D721Med (cell line): ENCODE data around the gene NEK7.

Source experiments
- DNase-seq: peaks from one replicate; pipeline ENCODE4 v3.0.0; 2011; ENCODE audit warnings: low spot score; ENCODE audit not compliant: insufficient read length
- FAIRE-seq: peaks from 2 replicates; lab custom pipeline; 2011; peaks lifted over from hg19 to GRCh38; lab: Jason Lieb, UNC
- TF ChIP-seq, protein P1 (sequence below): IDR thresholded peaks from 2 replicates; pipeline ENCODE4 v1.5.1; 2012; ENCODE audit warnings: mild to moderate bottlenecking, control low read depth; ENCODE audit not compliant: insufficient read depth; ENCODE audit errors: missing control alignments

Gene NEK7

DNA sequence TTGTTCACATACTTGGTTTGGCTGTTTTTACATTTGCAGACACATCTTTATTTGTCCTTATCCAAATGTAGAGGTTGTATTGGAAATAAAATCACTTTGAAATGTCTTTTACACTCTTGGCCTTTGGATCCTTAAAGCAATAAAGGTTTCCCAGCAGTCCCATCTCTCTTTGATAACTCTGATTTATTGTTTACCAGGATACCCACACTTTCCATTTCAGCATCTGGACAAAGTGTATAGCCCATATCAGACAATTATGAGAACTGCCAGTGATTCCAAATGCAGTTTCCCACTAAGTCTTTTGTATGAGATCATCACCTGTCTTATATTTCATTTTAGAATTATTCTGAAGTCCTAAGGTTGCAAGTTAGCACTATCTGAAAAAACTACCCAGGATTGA is 114.7 kb downstream of the NEK7 start:
- FAIRE-seq: no peak
- TF ChIP-seq, protein P1, sequence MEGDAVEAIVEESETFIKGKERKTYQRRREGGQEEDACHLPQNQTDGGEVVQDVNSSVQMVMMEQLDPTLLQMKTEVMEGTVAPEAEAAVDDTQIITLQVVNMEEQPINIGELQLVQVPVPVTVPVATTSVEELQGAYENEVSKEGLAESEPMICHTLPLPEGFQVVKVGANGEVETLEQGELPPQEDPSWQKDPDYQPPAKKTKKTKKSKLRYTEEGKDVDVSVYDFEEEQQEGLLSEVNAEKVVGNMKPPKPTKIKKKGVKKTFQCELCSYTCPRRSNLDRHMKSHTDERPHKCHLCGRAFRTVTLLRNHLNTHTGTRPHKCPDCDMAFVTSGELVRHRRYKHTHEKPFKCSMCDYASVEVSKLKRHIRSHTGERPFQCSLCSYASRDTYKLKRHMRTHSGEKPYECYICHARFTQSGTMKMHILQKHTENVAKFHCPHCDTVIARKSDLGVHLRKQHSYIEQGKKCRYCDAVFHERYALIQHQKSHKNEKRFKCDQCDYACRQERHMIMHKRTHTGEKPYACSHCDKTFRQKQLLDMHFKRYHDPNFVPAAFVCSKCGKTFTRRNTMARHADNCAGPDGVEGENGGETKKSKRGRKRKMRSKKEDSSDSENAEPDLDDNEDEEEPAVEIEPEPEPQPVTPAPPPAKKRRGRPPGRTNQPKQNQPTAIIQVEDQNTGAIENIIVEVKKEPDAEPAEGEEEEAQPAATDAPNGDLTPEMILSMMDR: no peak
- no peak for DNase-seq

GRCh38 chr1:198272492-198272891 is 115.7 kb downstream of the NEK7 start:
- TF ChIP-seq, protein P1: no peak
- FAIRE-seq (no peak), DNase-seq (no peak)

GRCh38 chr1:198273748-198274295 is 117.0 kb downstream of the NEK7 start:
- TF ChIP-seq, protein P1: no peak
- FAIRE-seq (peak; percentile 71), DNase-seq (no peak)

GRCh38 chr1:198275597-198275996 is 118.8 kb downstream of the NEK7 start:
- DNase-seq (no peak), FAIRE-seq (peak; percentile 73)
- TF ChIP-seq, protein P1: peak; percentile 13

- DNase-seq (no peak), FAIRE-seq (peak; percentile 81)
- TF ChIP-seq, protein P1: no peak
Observed at GRCh38 chr1:198276241-198276640, 119.4 kb downstream of the NEK7 start.

GRCh38 chr1:198278943-198279342 is 122.1 kb downstream of the NEK7 start:
- TF ChIP-seq, protein P1: no peak
- no peak for DNase-seq
- no peak for FAIRE-seq

GRCh38 chr1:198280080-198280479 is 123.3 kb downstream of the NEK7 start:
- FAIRE-seq: peak; percentile 88
- DNase-seq: no peak
- TF ChIP-seq, protein P1: no peak
